Thoracic aorta (tissue), 2 donors: ENCODE measurements around the gene PAQR6. TPM values are rescaled to one million over a fixed set of nuclear protein-coding genes. Genes with fewer than 3 reads are reported as not detected.

Source experiments
- ATAC-seq: fragments of 150-250 bp; one replicate; pipeline ENCODE4 v1.8.0; 2017; ENCODE audit warnings: low read depth; ENCODE audit not compliant: insufficient number of reproducible peaks, low FRiP score
- DNase-seq: peaks from one replicate; pipeline ENCODE4 v3.0.0-alpha.2; 2020; ENCODE audit warnings: low spot score
- H3K27ac ChIP-seq, 2 donors: fragments of 200-600 bp; sonication (generic); 1 replicate in 1 of 2; 2 replicates in 1 of 2; pipeline ENCODE4 v1.5.1; 2016; ENCODE audit warnings: mild to moderate bottlenecking in 2 of 2, moderate library complexity in 2 of 2
- H3K27me3 ChIP-seq: fragments of 200-600 bp; sonication (generic); replicated peaks from 2 replicates; pipeline ENCODE4 v1.6.0; 2016; ENCODE audit warnings: mild to moderate bottlenecking; ENCODE audit not compliant: insufficient read depth
- H3K36me3 ChIP-seq: fragments of 200-600 bp; sonication (generic); one replicate; pipeline ENCODE4 v1.5.1; 2016
- H3K4me1 ChIP-seq, 2 donors: fragments of 200-600 bp; sonication (generic); 1 replicate in 1 of 2; 2 replicates in 1 of 2; pipeline versions ENCODE4 v1.5.1 to v1.6.0; 2016; ENCODE audit warnings: low read depth in 2 of 2, mild to moderate bottlenecking in 1 of 2; ENCODE audit not compliant: control insufficient read depth in 1 of 2
- H3K4me3 ChIP-seq: fragments of 200-600 bp; sonication (generic); 2 replicates; pipeline ENCODE4 v1.5.1; 2016; ENCODE audit warnings: mild to moderate bottlenecking
- H3K9me3 ChIP-seq: fragments of 200-600 bp; sonication (generic); 2 replicates; pipeline ENCODE4 v1.5.1; 2016
- total RNA-seq, 2 donors: library from RNA; depleted of rRNA; stranded (reverse); fragments of >200 nt; gene quantifications; one replicate each; pipeline versions ENCODE4 v1.1.0 to v1.2.3, GENCODE V29; 2016
- TF ChIP-seq, protein P1 (sequence below): fragments of 200-600 bp; sonication (generic); IDR thresholded peaks from one replicate; pipeline ENCODE4 v1.5.1; 2019; ENCODE audit warnings: antibody characterized with exemption

Gene PAQR6, protein sequence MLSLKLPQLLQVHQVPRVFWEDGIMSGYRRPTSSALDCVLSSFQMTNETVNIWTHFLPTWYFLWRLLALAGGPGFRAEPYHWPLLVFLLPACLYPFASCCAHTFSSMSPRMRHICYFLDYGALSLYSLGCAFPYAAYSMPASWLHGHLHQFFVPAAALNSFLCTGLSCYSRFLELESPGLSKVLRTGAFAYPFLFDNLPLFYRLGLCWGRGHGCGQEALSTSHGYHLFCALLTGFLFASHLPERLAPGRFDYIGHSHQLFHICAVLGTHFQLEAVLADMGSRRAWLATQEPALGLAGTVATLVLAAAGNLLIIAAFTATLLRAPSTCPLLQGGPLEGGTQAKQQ
- 1 to 10 TPM in 1 of 2 donors, under 1 TPM in 1; 0.27 to 2.5 TPM for total RNA-seq

DNA sequence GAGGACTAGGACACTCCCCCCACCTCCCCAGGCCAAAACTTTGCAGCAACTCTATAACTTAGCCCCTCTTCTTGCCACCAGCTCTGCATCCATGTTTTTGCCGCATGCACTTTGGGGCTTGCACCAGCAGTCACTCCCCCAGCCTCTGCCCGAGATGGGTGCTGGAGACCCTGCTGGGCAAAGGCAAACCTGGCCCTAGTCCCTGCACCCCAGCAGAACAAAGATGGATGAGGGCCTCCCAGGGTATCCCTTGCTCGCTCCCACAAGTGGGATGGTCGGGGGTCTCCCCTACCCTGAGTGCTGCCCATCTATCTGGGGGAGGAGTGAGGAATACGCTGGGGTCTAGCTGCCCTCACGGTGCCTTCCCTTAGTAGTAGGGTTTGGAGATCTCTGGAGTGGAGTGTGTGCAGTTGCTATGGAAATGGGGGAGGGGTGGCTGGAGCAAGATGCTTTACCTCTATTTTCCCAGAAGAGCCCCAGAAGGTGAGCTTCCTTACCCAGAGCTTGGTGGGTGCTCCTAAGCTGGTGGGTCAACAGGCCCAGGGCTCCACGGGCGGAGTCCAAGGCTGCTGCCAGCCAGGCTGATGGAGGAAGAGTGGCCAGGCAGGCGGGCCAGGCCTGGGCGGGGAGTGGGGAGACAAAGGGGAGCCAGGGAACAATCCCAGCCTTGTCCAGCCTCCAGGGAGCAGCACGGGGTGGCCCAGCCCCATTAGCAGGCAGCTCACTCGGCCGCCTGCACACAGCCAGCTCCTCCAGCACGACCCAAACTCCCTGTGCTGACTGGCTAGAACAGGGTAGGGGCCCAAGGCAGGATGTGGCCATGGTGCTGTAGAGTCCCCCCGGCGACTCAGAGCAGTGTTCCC is at the start of gene PAQR6:
Gene PAQR6, minus strand, starts transcription at position 597 of the 863 bp plus-strand sequence. CDS start 1,325 bp downstream, outside the sequence.
- no peak within 1 kb of the TSS for H3K27ac ChIP-seq
- TF ChIP-seq, protein P1, sequence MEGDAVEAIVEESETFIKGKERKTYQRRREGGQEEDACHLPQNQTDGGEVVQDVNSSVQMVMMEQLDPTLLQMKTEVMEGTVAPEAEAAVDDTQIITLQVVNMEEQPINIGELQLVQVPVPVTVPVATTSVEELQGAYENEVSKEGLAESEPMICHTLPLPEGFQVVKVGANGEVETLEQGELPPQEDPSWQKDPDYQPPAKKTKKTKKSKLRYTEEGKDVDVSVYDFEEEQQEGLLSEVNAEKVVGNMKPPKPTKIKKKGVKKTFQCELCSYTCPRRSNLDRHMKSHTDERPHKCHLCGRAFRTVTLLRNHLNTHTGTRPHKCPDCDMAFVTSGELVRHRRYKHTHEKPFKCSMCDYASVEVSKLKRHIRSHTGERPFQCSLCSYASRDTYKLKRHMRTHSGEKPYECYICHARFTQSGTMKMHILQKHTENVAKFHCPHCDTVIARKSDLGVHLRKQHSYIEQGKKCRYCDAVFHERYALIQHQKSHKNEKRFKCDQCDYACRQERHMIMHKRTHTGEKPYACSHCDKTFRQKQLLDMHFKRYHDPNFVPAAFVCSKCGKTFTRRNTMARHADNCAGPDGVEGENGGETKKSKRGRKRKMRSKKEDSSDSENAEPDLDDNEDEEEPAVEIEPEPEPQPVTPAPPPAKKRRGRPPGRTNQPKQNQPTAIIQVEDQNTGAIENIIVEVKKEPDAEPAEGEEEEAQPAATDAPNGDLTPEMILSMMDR = no peak
- H3K4me1 ChIP-seq = peaks cover 0 to 28% of the 10 kb centered on the region in 2 donors
- no peak for ATAC-seq
- no peaks in the 10 kb centered on the region for H3K9me3 ChIP-seq
- H3K36me3 ChIP-seq = peaks cover 31% of the 10 kb centered on the region
- H3K27me3 ChIP-seq = no peaks in the 10 kb centered on the region
- no peak within 1 kb of the TSS for H3K4me3 ChIP-seq
- no peak for DNase-seq

DNA sequence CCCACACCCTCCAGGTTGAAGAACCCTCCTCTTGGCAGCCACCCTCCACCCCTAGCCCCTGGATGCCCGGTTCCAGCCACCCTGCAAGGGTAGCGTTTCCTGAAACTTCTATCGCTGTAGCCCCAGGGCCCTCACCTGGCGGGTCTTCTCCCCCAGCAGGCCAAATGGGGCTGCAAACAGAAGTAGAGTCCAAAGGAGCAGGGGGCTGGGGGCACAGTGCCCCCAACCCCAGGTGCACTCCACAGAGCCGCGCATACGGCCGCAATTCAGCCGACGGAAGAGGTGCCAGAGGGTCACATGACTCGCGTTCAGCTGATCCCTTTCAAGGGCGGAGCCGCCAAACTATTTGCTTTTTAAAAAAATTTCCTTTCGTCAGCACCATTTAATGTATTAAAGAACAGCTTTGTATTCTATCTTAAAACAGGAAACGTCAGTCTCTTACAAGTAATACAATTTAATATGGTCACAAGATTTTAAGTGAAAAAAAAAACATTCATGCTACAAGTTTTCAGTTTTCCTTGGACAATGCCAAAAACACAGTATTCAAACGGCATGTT is 47.6 kb upstream of the PAQR6 start, which contains the start of gene GLMP:
Gene GLMP, minus strand, starts transcription at position 289 of the 557 bp plus-strand sequence. Its CDS starts 34 bp downstream, at position 255.
- TF ChIP-seq, protein P1 = no peak
- H3K27ac ChIP-seq = peak within 1 kb of the TSS; percentile 68 to 70
- DNase-seq (no peak), ATAC-seq (no peak)
- no peaks in the 10 kb centered on the region for H3K9me3 ChIP-seq
- peaks cover 8 to 17% of the 10 kb centered on the region in 2 donors for H3K4me1 ChIP-seq
- H3K4me3 ChIP-seq = peak within 1 kb of the TSS; percentile 89
- no peaks in the 10 kb centered on the region for H3K36me3 ChIP-seq
- H3K27me3 ChIP-seq = no peaks in the 10 kb centered on the region

DNA sequence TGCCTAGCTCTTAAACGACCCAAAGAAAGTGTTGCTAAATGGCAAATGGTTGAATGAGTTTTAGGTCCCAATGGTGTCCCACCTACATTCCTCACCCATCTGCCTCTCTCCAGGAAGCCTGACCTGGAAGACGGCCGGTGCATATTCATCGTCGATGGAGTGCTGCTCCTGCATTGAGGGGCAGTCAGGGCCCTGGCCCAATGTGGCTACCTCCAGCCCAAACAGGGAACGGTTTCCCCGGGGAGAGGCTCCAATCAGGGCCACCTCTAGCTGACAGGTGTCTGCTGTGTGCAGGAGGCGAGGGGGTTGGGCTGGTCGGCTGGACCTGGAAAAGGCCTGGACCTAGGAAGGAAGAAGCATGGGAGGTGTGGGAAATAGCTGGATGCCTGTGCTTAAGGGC is 46.0 kb upstream of the PAQR6 start:
- DNase-seq = no peak
- no peak overlapping the region for H3K27ac ChIP-seq
- no peak for ATAC-seq
- no peaks in the 10 kb centered on the region for H3K27me3 ChIP-seq
- H3K9me3 ChIP-seq = no peaks in the 10 kb centered on the region
- no peaks in the 10 kb centered on the region for H3K36me3 ChIP-seq
- H3K4me1 ChIP-seq = peaks cover 8 to 17% of the 10 kb centered on the region in 2 donors
- TF ChIP-seq, protein P1 = no peak
- H3K4me3 ChIP-seq = no peak overlapping the region

DNA sequence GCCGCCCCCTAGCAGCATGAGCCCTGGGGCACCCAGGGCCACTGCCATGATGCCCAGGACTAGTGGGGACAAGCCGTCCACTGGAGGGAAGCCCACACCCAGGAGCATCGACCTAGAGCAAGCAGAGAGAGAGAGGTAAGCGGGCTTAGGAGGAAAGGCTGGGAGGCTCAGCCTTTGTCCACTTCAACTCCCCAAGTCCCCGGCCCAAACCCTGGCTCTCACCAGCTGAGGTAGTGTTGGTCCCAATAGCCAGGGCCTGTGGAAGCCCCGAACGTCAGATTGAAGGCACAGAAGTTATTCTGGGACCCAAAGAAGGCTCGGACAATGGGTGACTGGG is 45.2 kb upstream of the PAQR6 start:
- DNase-seq (no peak), ATAC-seq (no peak)
- no peak overlapping the region for H3K27ac ChIP-seq
- H3K27me3 ChIP-seq = no peaks in the 10 kb centered on the region
- no peaks in the 10 kb centered on the region for H3K9me3 ChIP-seq
- H3K4me3 ChIP-seq = no peak overlapping the region
- TF ChIP-seq, protein P1 = no peak
- no peaks in the 10 kb centered on the region for H3K36me3 ChIP-seq
- H3K4me1 ChIP-seq = peaks cover 8 to 17% of the 10 kb centered on the region in 2 donors
